HG03095 (cell line): ENCODE measurements around the gene SLC35E4.
A peak's percentile ranks its signal among the peaks of the same experiment; 100 is the strongest.
"Not testable (repeated sequence)": the region's sequence is repeated elsewhere in the genome, so short reads cannot be mapped to it uniquely, and the experiment has no call there.

Source experiments
- ATAC-seq: cut with Tn5 transposase; IDR thresholded peaks from one replicate; pipeline ENCODE4 v1.9.1; 2021; ENCODE audit warnings: moderate library complexity; ENCODE audit not compliant: unreplicated experiment

The SLC35E4 gene

GRCh38 chr22:30611197-30611596, 24.4 kb upstream of the SLC35E4 start:
- ATAC-seq: no peak

- no peak for ATAC-seq
These were observed 22.8 kb upstream of the SLC35E4 start for GRCh38 chr22:30612789-30613188.

GRCh38 chr22:30614268-30614667, 21.3 kb upstream of the SLC35E4 start:
- ATAC-seq: no peak

GRCh38 chr22:30614879-30615278, 20.7 kb upstream of the SLC35E4 start:
- no peak for ATAC-seq

- no peak for ATAC-seq
These were observed 20.0 kb upstream of the SLC35E4 start for GRCh38 chr22:30615543-30615954.

- ATAC-seq: no peak
These were observed 17.8 kb upstream of the SLC35E4 start for GRCh38 chr22:30617819-30618218.

GRCh38 chr22:30619909-30620308, 15.7 kb upstream of the SLC35E4 start:
- ATAC-seq: not testable (repeated sequence)

- ATAC-seq: no peak
These were observed 9.2 kb upstream of the SLC35E4 start for GRCh38 chr22:30626413-30626812.

GRCh38 chr22:30627471-30627870, 8.1 kb upstream of the SLC35E4 start:
- no peak for ATAC-seq

GRCh38 chr22:30628491-30628890, 7.1 kb upstream of the SLC35E4 start:
- no peak for ATAC-seq

GRCh38 chr22:30631469-30631868, 4.1 kb upstream of the SLC35E4 start:
- ATAC-seq: not testable (repeated sequence)

- ATAC-seq: peak; percentile 46
These were observed 929 bp upstream of the SLC35E4 start for GRCh38 chr22:30634471-30635233.

- no peak for ATAC-seq
These were observed 871 bp downstream of the SLC35E4 start for GRCh38 chr22:30636226-30637077.

GRCh38 chr22:30637701-30638114, 2.1 kb downstream of the SLC35E4 start:
- ATAC-seq: no peak

GRCh38 chr22:30640361-30640760, 4.8 kb downstream of the SLC35E4 start:
- no peak for ATAC-seq

- no peak for ATAC-seq
These were observed 5.4 kb downstream of the SLC35E4 start for GRCh38 chr22:30640839-30641430.

GRCh38 chr22:30643055-30643875, 7.7 kb downstream of the SLC35E4 start:
- ATAC-seq: no peak

- ATAC-seq: no peak
These were observed 11.1 kb downstream of the SLC35E4 start for GRCh38 chr22:30646518-30647160.

GRCh38 chr22:30647536-30647935, 12.0 kb downstream of the SLC35E4 start:
- ATAC-seq: no peak

- no peak for ATAC-seq
These were observed 13.2 kb downstream of the SLC35E4 start for GRCh38 chr22:30648825-30649224.
